ENCODE results near the gene RBM6.

Gene RBM6

DNA sequence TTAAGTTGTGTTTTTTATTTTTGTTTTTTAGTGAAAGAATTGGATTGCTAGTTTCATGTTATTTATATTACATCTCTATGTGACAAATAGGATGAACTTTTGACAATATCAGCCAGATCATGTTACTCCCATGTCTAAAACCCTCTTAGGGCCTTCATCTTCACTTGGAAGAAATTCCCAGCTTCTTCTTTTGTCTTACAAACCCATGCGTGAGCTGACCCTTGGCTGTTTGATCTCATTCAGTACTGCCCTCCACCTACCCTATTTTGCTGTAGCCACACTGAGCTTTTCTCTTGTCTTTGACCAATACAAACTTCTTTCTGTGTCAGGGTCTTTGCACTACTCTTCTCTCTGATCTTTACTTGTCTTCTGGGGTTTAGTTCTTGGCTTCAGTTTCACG lies 37.0 kb downstream of the RBM6 start:
- TF ChIP-seq, protein P1, sequence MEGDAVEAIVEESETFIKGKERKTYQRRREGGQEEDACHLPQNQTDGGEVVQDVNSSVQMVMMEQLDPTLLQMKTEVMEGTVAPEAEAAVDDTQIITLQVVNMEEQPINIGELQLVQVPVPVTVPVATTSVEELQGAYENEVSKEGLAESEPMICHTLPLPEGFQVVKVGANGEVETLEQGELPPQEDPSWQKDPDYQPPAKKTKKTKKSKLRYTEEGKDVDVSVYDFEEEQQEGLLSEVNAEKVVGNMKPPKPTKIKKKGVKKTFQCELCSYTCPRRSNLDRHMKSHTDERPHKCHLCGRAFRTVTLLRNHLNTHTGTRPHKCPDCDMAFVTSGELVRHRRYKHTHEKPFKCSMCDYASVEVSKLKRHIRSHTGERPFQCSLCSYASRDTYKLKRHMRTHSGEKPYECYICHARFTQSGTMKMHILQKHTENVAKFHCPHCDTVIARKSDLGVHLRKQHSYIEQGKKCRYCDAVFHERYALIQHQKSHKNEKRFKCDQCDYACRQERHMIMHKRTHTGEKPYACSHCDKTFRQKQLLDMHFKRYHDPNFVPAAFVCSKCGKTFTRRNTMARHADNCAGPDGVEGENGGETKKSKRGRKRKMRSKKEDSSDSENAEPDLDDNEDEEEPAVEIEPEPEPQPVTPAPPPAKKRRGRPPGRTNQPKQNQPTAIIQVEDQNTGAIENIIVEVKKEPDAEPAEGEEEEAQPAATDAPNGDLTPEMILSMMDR (IDR thresholded peaks at IDR 0.05) = no peak
- Histone ChIP-seq H3K27me3 (no peaks in the 10 kb centered on the region), H3K4me3 (no peak overlapping the region), H3K36me3 (peaks cover 37 to 39% (median 38%) of the 10 kb centered on the region in 3 donors), H3K27ac (no peak overlapping the region), H3K9me3 (no peaks in the 10 kb centered on the region), H3K4me1 (no peaks in the 10 kb centered on the region)
- DNase-seq = no peak
- intact Hi-C loops (cut with DNase I; ENCODE audit: low total_unique reads) = no loop called here

DNA sequence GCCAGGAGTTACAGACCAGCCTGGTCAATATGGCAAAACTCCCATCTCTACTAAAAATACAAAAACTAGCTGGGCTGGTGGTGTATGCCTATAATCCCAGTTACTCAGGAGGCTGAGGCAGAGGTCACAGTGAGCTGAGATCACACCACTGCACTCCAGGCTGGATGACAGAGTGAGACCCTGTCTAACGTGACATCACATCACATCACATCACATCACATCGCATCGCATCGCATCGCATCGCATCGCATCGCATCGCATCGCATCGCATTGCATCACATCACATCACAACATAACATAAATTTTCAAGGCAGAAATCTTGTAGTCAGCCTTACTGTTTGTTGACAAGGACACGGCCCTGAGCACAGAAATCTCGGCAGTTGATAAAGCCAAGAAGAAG lies 44.4 kb downstream of the RBM6 start:
- peaks cover 3 to 35% (median 24%) of the 10 kb centered on the region in 3 donors for H3K36me3 ChIP-seq
- no peaks in the 10 kb centered on the region for H3K4me1 ChIP-seq
- intact Hi-C loops (cut with DNase I; ENCODE audit: low total_unique reads) = no loop called here

GRCh38 chr3:49992326-49992725 lies 52.4 kb downstream of the RBM6 start:
- DNase-seq = no peak
- H3K27me3 ChIP-seq = no peaks in the 10 kb centered on the region
- intact Hi-C loops (cut with DNase I; ENCODE audit: low total_unique reads) = no loop called here
- peaks cover 0 to 32% (median 11%) of the 10 kb centered on the region in 3 donors for H3K36me3 ChIP-seq
- no peaks in the 10 kb centered on the region for H3K4me1 ChIP-seq
- no peaks in the 10 kb centered on the region for H3K9me3 ChIP-seq
- H3K27ac ChIP-seq = no peak overlapping the region
- TF ChIP-seq, protein P1 (IDR thresholded peaks at IDR 0.05) = no peak
- H3K4me3 ChIP-seq = no peak overlapping the region

More for the DNA sequence above, 44.4 kb downstream of the RBM6 start:
- TF ChIP-seq, protein P1 (IDR thresholded peaks at IDR 0.05) = no peak
- DNase-seq = no peak
- H3K27ac ChIP-seq = no peak overlapping the region
- no peak overlapping the region for H3K4me3 ChIP-seq
- H3K27me3 ChIP-seq = no peaks in the 10 kb centered on the region
- H3K9me3 ChIP-seq = no peaks in the 10 kb centered on the region

DNA sequence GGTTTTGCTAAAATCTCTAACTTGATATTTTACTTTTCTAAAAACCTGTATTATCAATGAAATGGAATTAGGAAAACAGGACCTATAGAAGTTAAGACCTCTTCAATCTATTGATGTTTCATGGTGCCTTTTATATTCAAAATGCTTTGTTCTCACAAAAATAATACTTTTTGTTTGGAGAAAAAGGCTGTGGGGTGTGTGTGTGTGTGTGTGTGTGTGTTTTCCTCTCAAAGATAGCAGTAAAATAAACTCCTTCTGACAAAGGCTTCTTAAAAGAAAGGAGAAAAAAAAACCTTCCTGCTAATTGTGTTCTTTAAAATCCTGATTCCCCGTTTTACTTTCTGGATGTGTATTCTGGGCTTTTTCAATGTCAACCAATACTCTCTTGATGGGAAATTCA lies 54.5 kb downstream of the RBM6 start:
- Histone ChIP-seq H3K27ac (no peak overlapping the region), H3K4me1 (no peaks in the 10 kb centered on the region), H3K9me3 (no peaks in the 10 kb centered on the region), H3K4me3 (no peak overlapping the region), H3K27me3 (no peaks in the 10 kb centered on the region), H3K36me3 (peaks cover 0 to 19% (median 17%) of the 10 kb centered on the region in 3 donors)
- TF ChIP-seq, protein P1 (IDR thresholded peaks at IDR 0.05) = no peak
- DNase-seq = no peak
- intact Hi-C loops (cut with DNase I; ENCODE audit: low total_unique reads) = no loop called here

DNA sequence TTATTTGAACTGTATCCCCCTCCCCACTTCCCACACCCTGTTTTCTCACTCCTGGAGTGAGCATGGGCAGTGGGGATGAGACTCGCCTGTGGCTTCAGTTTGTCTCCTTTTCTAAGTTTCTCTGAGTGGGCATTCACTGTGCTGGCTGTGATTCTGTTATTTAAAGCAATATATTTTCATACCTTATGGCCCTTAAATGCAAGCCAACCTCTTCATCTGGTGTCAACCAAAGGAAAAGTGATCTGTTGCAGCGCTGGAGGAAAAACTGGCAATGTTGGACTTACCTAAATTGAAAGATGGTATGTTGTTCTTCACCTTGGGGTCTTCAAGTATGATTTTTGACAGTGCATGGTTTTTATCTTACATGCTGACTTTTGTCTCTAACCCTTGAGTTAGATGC lies 56.1 kb downstream of the RBM6 start:
- DNase-seq = no peak
- TF ChIP-seq, protein P1 (IDR thresholded peaks at IDR 0.05) = no peak
- Histone ChIP-seq H3K27ac (no peak overlapping the region), H3K4me1 (no peaks in the 10 kb centered on the region), H3K36me3 (peaks cover 0 to 27% (median 9%) of the 10 kb centered on the region in 3 donors), H3K4me3 (no peak overlapping the region), H3K27me3 (no peaks in the 10 kb centered on the region), H3K9me3 (no peaks in the 10 kb centered on the region)
- intact Hi-C loops (cut with DNase I; ENCODE audit: low total_unique reads) = no loop called here

DNA sequence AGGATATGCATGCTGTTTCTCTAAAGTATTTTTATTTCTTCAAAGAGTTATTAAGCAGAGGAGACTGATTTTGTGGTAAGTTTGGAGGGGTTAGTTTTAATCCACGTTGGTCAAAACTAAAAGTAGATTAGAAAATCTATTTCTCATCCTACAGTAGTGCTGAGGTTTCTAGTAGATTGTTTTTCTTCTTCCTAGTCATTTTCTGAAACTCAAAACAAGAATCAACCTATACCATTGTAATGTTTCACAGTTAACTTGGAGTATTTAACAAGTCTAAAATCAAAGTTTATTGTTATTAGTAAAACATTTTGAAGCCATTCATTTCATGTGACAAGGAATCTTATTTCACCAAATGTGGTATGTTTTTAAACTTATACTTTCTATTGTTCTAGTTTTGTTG lies 57.9 kb downstream of the RBM6 start:
- H3K9me3 ChIP-seq = no peaks in the 10 kb centered on the region
- intact Hi-C loops (cut with DNase I; ENCODE audit: low total_unique reads) = no loop called here
- H3K4me1 ChIP-seq = no peaks in the 10 kb centered on the region
- no peak overlapping the region for H3K27ac ChIP-seq
- no peak for DNase-seq
- TF ChIP-seq, protein P1 (IDR thresholded peaks at IDR 0.05) = no peak
- H3K27me3 ChIP-seq = no peaks in the 10 kb centered on the region
- H3K36me3 ChIP-seq = peaks cover 0 to 38% (median 9%) of the 10 kb centered on the region in 3 donors
- H3K4me3 ChIP-seq = no peak overlapping the region

Data from tibial artery (tissue), 4 donors.